ENCODE data around the gene EIF3J. TPM values are rescaled to one million over a fixed set of nuclear protein-coding genes. Genes with fewer than 3 reads are reported as not detected.
"Not testable (repeated sequence)": the region's sequence is repeated elsewhere in the genome, so short reads cannot be mapped to it uniquely, and the experiment has no call there.

The EIF3J gene
- total RNA-seq, 2 donors from 2014 or later, result 64.5 to 80.5 TPM

DNA sequence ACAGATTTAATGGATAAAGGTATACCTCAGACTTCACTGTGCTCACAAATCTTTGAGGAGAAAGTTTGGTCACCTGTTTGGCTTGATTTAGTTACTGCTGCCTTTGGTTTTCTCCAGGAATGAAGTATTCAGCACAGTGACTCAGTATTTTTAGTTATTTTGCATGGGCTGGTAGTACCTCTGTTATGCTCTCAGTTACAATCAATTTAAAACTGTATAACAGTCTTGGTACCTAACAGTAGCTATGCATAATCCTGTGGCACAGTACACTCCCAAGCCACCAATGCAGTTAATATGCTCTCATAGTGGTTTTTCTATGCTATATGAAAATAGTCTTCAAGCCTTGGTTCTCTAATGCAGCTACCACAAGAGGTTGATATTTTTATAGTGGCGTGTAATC is 11.9 kb upstream of the EIF3J start:
- H3K36me3 ChIP-seq, result no peaks in the 10 kb centered on the region
- H3K4me3 ChIP-seq, result no peak overlapping the region
- intact Hi-C loops (cut with DNase I), result no loop called here
- H3K9me3 ChIP-seq, result no peaks in the 10 kb centered on the region
- no peak overlapping the region for H3K9ac ChIP-seq (ENCODE audit: low read depth in 2 of 2, low read length in 2 of 2)
- H3K27ac ChIP-seq, result no peak overlapping the region
- H3K27me3 ChIP-seq, result no peaks in the 10 kb centered on the region
- TF ChIP-seq, protein P1, sequence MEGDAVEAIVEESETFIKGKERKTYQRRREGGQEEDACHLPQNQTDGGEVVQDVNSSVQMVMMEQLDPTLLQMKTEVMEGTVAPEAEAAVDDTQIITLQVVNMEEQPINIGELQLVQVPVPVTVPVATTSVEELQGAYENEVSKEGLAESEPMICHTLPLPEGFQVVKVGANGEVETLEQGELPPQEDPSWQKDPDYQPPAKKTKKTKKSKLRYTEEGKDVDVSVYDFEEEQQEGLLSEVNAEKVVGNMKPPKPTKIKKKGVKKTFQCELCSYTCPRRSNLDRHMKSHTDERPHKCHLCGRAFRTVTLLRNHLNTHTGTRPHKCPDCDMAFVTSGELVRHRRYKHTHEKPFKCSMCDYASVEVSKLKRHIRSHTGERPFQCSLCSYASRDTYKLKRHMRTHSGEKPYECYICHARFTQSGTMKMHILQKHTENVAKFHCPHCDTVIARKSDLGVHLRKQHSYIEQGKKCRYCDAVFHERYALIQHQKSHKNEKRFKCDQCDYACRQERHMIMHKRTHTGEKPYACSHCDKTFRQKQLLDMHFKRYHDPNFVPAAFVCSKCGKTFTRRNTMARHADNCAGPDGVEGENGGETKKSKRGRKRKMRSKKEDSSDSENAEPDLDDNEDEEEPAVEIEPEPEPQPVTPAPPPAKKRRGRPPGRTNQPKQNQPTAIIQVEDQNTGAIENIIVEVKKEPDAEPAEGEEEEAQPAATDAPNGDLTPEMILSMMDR (IDR thresholded peaks at IDR 0.05), result no peak
- H3K4me1 ChIP-seq, result no peaks in the 10 kb centered on the region
- DNase-seq, result no peak

DNA sequence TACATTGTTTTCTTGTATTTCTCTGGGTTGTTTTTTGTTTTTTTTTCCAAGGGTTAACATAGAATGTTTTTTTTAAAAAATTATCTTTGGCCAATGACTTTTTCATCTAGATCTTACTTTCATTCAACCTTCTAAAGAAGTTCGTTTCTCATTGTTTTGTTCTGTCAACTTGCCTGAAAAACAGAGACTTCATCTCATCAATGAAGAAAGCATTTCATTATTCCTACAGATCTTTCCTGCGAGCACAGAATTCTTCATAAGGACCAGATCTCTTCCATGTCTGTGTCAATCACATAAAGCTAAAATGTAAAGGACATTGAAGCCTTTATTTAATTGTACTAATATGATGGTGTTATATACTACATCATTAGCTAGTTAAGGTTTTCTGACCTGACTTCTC is 9.7 kb upstream of the EIF3J start:
- Histone ChIP-seq H3K4me3 (no peak overlapping the region), H3K27me3 (no peaks in the 10 kb centered on the region), H3K36me3 (no peaks in the 10 kb centered on the region), H3K9me3 (no peaks in the 10 kb centered on the region), H3K9ac (ENCODE audit: low read depth in 2 of 2, low read length in 2 of 2) (no peak overlapping the region), H3K4me1 (no peaks in the 10 kb centered on the region), H3K27ac (no peak overlapping the region)
- no peak for DNase-seq
- intact Hi-C loops (cut with DNase I), result no loop called here
- TF ChIP-seq, protein P1 (IDR thresholded peaks at IDR 0.05), result no peak

DNA sequence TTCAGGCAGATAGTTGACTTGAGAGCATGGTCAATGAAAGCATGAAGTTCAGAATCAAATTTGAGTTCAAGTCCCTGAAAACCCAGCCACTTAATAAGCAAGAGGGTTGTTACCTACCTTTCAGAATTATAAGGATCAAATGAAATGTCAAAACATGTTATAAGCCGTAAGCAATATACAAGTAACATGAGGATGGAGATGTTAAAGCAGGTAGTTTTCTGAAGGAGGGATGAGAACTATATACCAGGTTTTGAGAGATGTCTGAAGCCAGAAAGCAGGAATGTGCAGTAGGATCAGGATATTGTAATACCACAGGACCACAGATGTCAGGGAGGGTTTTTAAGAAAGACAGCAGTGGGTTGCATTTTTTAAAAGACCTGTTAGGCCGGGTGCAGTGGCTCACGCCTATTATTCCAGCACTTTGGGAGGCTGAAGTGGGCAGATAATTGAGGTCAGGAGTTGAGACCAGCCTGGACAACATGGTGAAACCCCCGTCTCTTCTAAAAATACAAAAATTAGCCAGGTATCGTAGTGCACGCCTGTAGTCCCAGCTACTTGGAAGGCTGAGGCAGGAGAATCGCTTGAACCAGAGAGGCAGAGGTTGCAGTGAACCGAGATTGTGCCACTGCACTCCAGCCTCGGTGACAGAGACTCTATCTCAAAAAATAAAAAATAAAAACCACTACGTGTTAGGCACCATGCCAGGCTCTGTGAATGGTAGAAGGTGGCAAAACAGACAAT is 6.9 kb upstream of the EIF3J start:
- no peak overlapping the region for H3K4me3 ChIP-seq
- H3K27ac ChIP-seq, result no peak overlapping the region
- H3K9me3 ChIP-seq, result no peaks in the 10 kb centered on the region
- TF ChIP-seq, protein P1 (IDR thresholded peaks at IDR 0.05), result no peak
- no peaks in the 10 kb centered on the region for H3K4me1 ChIP-seq
- DNase-seq, result no peak
- no peak overlapping the region for H3K9ac ChIP-seq (ENCODE audit: low read depth in 2 of 2, low read length in 2 of 2)
- H3K36me3 ChIP-seq, result no peaks in the 10 kb centered on the region
- intact Hi-C loops (cut with DNase I), result no loop called here
- no peaks in the 10 kb centered on the region for H3K27me3 ChIP-seq

GRCh38 chr15:44530653-44531052 is 6.3 kb upstream of the EIF3J start:
- Histone ChIP-seq H3K36me3 (no peaks in the 10 kb centered on the region), H3K27ac (no peak overlapping the region), H3K9ac (ENCODE audit: low read depth in 2 of 2, low read length in 2 of 2) (no peak overlapping the region), H3K9me3 (no peaks in the 10 kb centered on the region), H3K4me1 (peaks cover 4% of the 10 kb centered on the region), H3K4me3 (no peak overlapping the region), H3K27me3 (no peaks in the 10 kb centered on the region)
- TF ChIP-seq, protein P1 (IDR thresholded peaks at IDR 0.05), result no peak
- no peak for DNase-seq
- intact Hi-C loops (cut with DNase I), result no loop called here

GRCh38 chr15:44532275-44532674 is 4.7 kb upstream of the EIF3J start:
- H3K36me3 ChIP-seq; H3K4me3 ChIP-seq; H3K27ac ChIP-seq; H3K9ac ChIP-seq (ENCODE audit: low read depth in 2 of 2, low read length in 2 of 2); H3K4me1 ChIP-seq; DNase-seq; H3K27me3 ChIP-seq; H3K9me3 ChIP-seq; intact Hi-C loops (cut with DNase I): not testable (repeated sequence)

DNA sequence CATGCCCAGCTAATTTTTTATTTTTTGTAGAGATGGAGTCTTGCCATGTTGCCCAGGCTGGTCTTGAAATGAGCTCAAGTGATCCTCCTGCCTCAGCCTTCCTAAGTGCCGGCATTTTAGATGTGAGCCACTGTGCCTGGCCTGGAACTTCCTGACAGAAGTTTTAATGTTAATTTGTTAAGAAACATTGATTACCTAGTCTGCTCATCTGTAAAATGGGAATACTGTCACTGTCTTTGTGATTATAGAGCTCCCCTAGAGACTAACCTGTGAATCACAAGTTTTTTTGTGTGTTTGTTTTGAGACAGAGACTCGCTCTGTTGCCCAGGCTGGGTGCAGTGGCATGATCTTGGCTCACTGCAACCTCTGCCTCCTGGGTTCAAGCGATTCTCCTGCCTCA is 4.3 kb upstream of the EIF3J start:
- intact Hi-C loops (cut with DNase I), result no loop called here
- DNase-seq, result no peak
- no peaks in the 10 kb centered on the region for H3K27me3 ChIP-seq
- H3K36me3 ChIP-seq, result no peaks in the 10 kb centered on the region
- H3K4me3 ChIP-seq, result no peak overlapping the region
- H3K27ac ChIP-seq, result no peak overlapping the region
- no peaks in the 10 kb centered on the region for H3K9me3 ChIP-seq
- H3K9ac ChIP-seq (ENCODE audit: low read depth in 2 of 2, low read length in 2 of 2), result no peak overlapping the region
- H3K4me1 ChIP-seq, result peaks cover 5% of the 10 kb centered on the region
- TF ChIP-seq, protein P1 (IDR thresholded peaks at IDR 0.05), result no peak
